Tibial nerve (tissue), 3 donors: Measurements from ENCODE around the gene GPX2.

ENCODE experiments used
- POLR2A ChIP-seq, 2 donors: fragments of 450-650 bp; IDR thresholded peaks; one replicate each; pipeline ENCODE4 v1.6.1; 2017; ENCODE audit warnings: antibody characterized with exemption in 2 of 2, mild to moderate bottlenecking in 2 of 2, moderate library complexity in 2 of 2
- TF ChIP-seq, protein P1 (sequence below), 5 experiments: fragments of 200-600 bp in 3 of 5; fragments of 450-650 bp in 2 of 5; sonication (generic) in 3 of 5; IDR thresholded peaks; one replicate each; pipeline ENCODE4 v1.5.1; 2016 to 2019; ENCODE audit warnings: antibody characterized with exemption in 5 of 5, mild to moderate bottlenecking in 3 of 5, moderate library complexity in 2 of 5

DNA sequence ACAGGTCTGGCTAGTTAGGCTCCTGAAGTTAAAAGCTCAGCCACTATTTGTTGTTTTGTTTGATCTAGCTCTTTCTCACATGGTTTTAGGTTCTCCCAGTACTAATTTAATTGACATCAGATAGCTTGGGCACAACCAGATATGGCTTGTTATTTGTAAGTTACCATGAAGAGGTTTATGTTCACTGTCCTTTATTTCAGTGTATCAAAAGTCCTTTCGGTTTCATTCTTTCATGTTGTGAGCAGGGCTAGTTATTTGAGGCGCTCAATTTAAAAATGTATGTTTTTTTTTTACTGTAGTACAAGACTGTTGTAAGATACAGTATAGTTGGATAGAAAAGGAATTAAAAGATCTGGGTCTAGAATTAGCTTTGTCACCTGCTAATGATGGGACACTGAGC is 7.0 kb downstream of the GPX2 start:
- TF ChIP-seq POLR2A (IDR thresholded peaks at IDR 0.05) = no peak
- TF ChIP-seq, protein P1, sequence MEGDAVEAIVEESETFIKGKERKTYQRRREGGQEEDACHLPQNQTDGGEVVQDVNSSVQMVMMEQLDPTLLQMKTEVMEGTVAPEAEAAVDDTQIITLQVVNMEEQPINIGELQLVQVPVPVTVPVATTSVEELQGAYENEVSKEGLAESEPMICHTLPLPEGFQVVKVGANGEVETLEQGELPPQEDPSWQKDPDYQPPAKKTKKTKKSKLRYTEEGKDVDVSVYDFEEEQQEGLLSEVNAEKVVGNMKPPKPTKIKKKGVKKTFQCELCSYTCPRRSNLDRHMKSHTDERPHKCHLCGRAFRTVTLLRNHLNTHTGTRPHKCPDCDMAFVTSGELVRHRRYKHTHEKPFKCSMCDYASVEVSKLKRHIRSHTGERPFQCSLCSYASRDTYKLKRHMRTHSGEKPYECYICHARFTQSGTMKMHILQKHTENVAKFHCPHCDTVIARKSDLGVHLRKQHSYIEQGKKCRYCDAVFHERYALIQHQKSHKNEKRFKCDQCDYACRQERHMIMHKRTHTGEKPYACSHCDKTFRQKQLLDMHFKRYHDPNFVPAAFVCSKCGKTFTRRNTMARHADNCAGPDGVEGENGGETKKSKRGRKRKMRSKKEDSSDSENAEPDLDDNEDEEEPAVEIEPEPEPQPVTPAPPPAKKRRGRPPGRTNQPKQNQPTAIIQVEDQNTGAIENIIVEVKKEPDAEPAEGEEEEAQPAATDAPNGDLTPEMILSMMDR (IDR thresholded peaks at IDR 0.05) = no peak
